ENCODE results near the gene CELSR3. TPM values are rescaled to one million over a fixed set of nuclear protein-coding genes. Genes with fewer than 3 reads are reported as not detected.
A peak's percentile ranks its signal among the peaks of the same experiment; 100 is the strongest.

The CELSR3 gene
- total and polyA plus RNA-seq, 7 experiments from 2014 or later: 0.17 to 8.7 (median 3.4) TPM

DNA sequence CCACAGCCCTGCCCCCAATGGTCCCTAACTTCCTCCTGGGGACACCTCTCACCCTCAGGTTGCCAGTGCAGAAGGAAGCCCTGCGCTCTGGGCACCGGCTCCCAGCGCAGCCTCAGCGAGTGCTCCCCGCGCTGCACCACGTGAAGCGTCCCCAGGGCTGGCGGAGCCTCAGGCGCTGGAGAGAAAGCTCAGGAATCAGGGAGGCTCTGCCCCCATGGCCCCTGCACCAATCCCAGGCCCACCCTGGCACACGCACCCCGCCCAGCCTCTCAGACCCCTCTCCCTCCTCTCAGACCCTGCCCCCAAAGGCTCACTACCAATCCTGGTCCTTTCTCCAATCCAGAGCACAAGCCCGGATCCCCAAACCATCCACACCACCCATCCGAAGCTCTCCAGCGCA, 74.5 kb downstream of the CELSR3 start:
- Mint-ChIP-seq H3K4me1 (peaks cover 0 to 11% (median 0%) of the 10 kb centered on the region in 7 donors), H3K27ac (no peak overlapping the region), H3K9me3 (peaks cover 0 to 1% (median 0%) of the 10 kb centered on the region in 11 donors), H3K36me3 (peaks cover 0 to 3% (median 0%) of the 10 kb centered on the region in 5 donors), H3K27me3 (peaks cover 15 to 40% (median 27%) of the 10 kb centered on the region in 5 donors), H3K4me3 (peak overlapping the region in 1 of 10 donors; percentile 31)
- Histone ChIP-seq H3K36me3 (ENCODE audit: control insufficient read depth in 2 of 3, insufficient read depth in 3 of 3, low read length in 3 of 3) (no peaks in the 10 kb centered on the region), H3K4me1 (ENCODE audit: control insufficient read depth in 2 of 2, insufficient read depth in 2 of 2, low read length in 2 of 2) (no peaks in the 10 kb centered on the region), H3K4me3 (ENCODE audit: low read length) (no peak overlapping the region), H3K9me3 (ENCODE audit: control insufficient read depth in 2 of 3, low read length in 3 of 3) (no peaks in the 10 kb centered on the region), H3K27ac (ENCODE audit: low read depth, low read length) (no peak overlapping the region), H3K27me3 (ENCODE audit: control insufficient read depth in 2 of 2, insufficient read depth in 2 of 2, low read length in 2 of 2) (no peaks in the 10 kb centered on the region)
- ChIA-PET POLR2A (no interaction called here), CTCF (no interaction called here)
- DNase-seq (no peak), ATAC-seq (no peak)
- intact Hi-C loops (cut with micrococcal nuclease): no loop called here

DNA sequence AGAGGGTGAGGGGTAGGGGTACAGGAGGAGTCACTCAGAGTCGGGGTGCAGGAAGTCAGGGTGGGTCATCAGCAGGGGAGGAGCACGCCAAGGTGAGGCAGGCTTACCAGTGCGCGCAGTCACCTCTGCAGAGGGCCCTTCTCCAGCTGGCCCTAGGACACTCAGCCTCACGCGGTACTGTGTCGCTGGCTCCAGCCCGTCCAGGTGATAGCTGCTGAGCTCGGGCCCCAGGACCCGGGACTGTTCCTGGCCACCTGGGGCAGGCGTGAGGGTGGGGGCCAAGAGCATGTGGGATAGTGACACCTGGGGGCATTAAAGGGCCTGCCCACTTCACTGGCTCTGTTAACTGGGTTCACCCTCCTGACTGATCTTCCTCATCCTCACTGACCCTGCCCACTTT, 75.0 kb downstream of the CELSR3 start:
- H3K27ac ChIP-seq (ENCODE audit: low read depth, low read length): no peak overlapping the region
- ChIA-PET POLR2A (no interaction called here), CTCF (no interaction called here)
- H3K27me3 ChIP-seq (ENCODE audit: control insufficient read depth in 2 of 2, insufficient read depth in 2 of 2, low read length in 2 of 2): no peaks in the 10 kb centered on the region
- peaks cover 0 to 11% (median 0%) of the 10 kb centered on the region in 7 donors for H3K4me1 Mint-ChIP-seq
- ATAC-seq (no peak), DNase-seq (no peak)
- peaks cover 0 to 3% (median 0%) of the 10 kb centered on the region in 5 donors for H3K36me3 Mint-ChIP-seq
- H3K4me3 ChIP-seq (ENCODE audit: low read length): no peak overlapping the region
- no peaks in the 10 kb centered on the region for H3K36me3 ChIP-seq (ENCODE audit: control insufficient read depth in 2 of 3, insufficient read depth in 3 of 3, low read length in 3 of 3)
- H3K9me3 Mint-ChIP-seq: peaks cover 0 to 1% (median 0%) of the 10 kb centered on the region in 11 donors
- peak overlapping the region in 1 of 10 donors; percentile 31 for H3K4me3 Mint-ChIP-seq
- H3K4me1 ChIP-seq (ENCODE audit: control insufficient read depth in 2 of 2, insufficient read depth in 2 of 2, low read length in 2 of 2): no peaks in the 10 kb centered on the region
- peaks cover 15 to 34% (median 23%) of the 10 kb centered on the region in 5 donors for H3K27me3 Mint-ChIP-seq
- H3K9me3 ChIP-seq (ENCODE audit: control insufficient read depth in 2 of 3, low read length in 3 of 3): no peaks in the 10 kb centered on the region
- intact Hi-C loops (cut with micrococcal nuclease): no loop called here
- no peak overlapping the region for H3K27ac Mint-ChIP-seq

Small RNAs within 50 kb of the gene (microRNA-seq; reads per million reads assigned to microRNA genes)
- not detected for gene MIR4793 (ENCODE audit: borderline microRNAs expressed)

Other genes starting within 250 kb of the CELSR3 start
- 1 to 10 TPM in 4 of 5 experiments, under 1 TPM in 1; 0.79 to 3.3 (median 2.7) TPM for gene PLXNB1, start 232.8 kb downstream of the CELSR3 start, total RNA-seq
- gene PLXNB1, start 232.8 kb downstream of the CELSR3 start, polyA plus RNA-seq: not detected
- 10 to 100 TPM in 1 of 5 experiments, 1 to 10 TPM in 4; 3.6 to 16.5 (median 5.0) TPM for gene CCDC51, start 222.8 kb downstream of the CELSR3 start, total RNA-seq
- gene CCDC51, start 222.8 kb downstream of the CELSR3 start, polyA plus RNA-seq: 10 to 100 TPM; 10.2 to 14.3 TPM
- gene TMA7, start 222.6 kb downstream of the CELSR3 start, total RNA-seq: 100 to 1,000 TPM; 193 to 278 (median 236) TPM
- gene TMA7, start 222.6 kb downstream of the CELSR3 start, polyA plus RNA-seq: 100 to 1,000 TPM; 512 to 752 TPM
- gene ATRIP, start 216.1 kb downstream of the CELSR3 start, total RNA-seq: 10 to 100 TPM in 3 of 5 experiments, 1 to 10 TPM in 2; 7.9 to 14.2 (median 12.5) TPM
- 10 to 100 TPM; 10.7 to 16.2 TPM for gene ATRIP, start 216.1 kb downstream of the CELSR3 start, polyA plus RNA-seq
- gene SHISA5, start 158.7 kb downstream of the CELSR3 start, total RNA-seq: 100 to 1,000 TPM; 147 to 236 (median 182) TPM
- gene SHISA5, start 158.7 kb downstream of the CELSR3 start, polyA plus RNA-seq: 100 to 1,000 TPM; 348 to 383 TPM
- gene PFKFB4, start 106.1 kb downstream of the CELSR3 start, total RNA-seq: 10 to 100 TPM in 2 of 5 experiments, 1 to 10 TPM in 3; 3.0 to 64.2 (median 3.7) TPM
- gene PFKFB4, start 106.1 kb downstream of the CELSR3 start, polyA plus RNA-seq: 1 to 10 TPM; 2.6 to 3.4 TPM
- gene UCN2, start 99.1 kb downstream of the CELSR3 start, total RNA-seq: under 1 TPM in 1 of 5 experiments, not detected in 4; 0.51 TPM
- not detected for gene UCN2, start 99.1 kb downstream of the CELSR3 start, polyA plus RNA-seq
- 1 to 10 TPM in 3 of 5 experiments, under 1 TPM in 2; 0.71 to 3.4 (median 1.2) TPM for gene COL7A1, start 67.6 kb downstream of the CELSR3 start, total RNA-seq
- not detected for gene COL7A1, start 67.6 kb downstream of the CELSR3 start, polyA plus RNA-seq
- gene UQCRC1, start 53.2 kb downstream of the CELSR3 start, total RNA-seq: 100 to 1,000 TPM in 2 of 5 experiments, 10 to 100 TPM in 3; 77.3 to 156 (median 91.7) TPM
- 100 to 1,000 TPM; 151 to 164 TPM for gene UQCRC1, start 53.2 kb downstream of the CELSR3 start, polyA plus RNA-seq
- not detected for gene TMEM89, start 41.1 kb downstream of the CELSR3 start, total RNA-seq
- gene TMEM89, start 41.1 kb downstream of the CELSR3 start, polyA plus RNA-seq: not detected
- gene SLC26A6, start 27.4 kb downstream of the CELSR3 start, total RNA-seq: 10 to 100 TPM; 15.1 to 37.6 (median 31.2) TPM
- 1 to 10 TPM; 3.5 to 3.7 TPM for gene SLC26A6, start 27.4 kb downstream of the CELSR3 start, polyA plus RNA-seq
- 10 to 100 TPM; 13.7 to 42.1 (median 20.3) TPM for gene NCKIPSD, start 23.0 kb upstream of the CELSR3 start, total RNA-seq
- gene NCKIPSD, start 23.0 kb upstream of the CELSR3 start, polyA plus RNA-seq: 10 to 100 TPM in 1 of 2 donors, 1 to 10 TPM in 1; 8.6 to 21.9 TPM
- 10 to 100 TPM; 72.0 to 94.3 (median 85.9) TPM for gene IP6K2, start 54.3 kb upstream of the CELSR3 start, total RNA-seq
- gene IP6K2, start 54.3 kb upstream of the CELSR3 start, polyA plus RNA-seq: 10 to 100 TPM; 43.0 to 50.0 TPM
- 10 to 100 TPM; 25.9 to 45.1 (median 38.9) TPM for gene PRKAR2A, start 185.0 kb upstream of the CELSR3 start, total RNA-seq
- gene PRKAR2A, start 185.0 kb upstream of the CELSR3 start, polyA plus RNA-seq: 10 to 100 TPM; 10.3 to 12.5 TPM
- gene SLC25A20, start 236.0 kb upstream of the CELSR3 start, total RNA-seq: 10 to 100 TPM in 4 of 5 experiments, 1 to 10 TPM in 1; 6.6 to 27.3 (median 12.8) TPM
- 10 to 100 TPM; 15.7 to 19.4 TPM for gene SLC25A20, start 236.0 kb upstream of the CELSR3 start, polyA plus RNA-seq

Measured in naive thymus-derived CD4-positive, alpha-beta T cell (primary cell).